ENCODE data around the gene ALK. TPM values are rescaled to one million over a fixed set of nuclear protein-coding genes. Genes with fewer than 3 reads are reported as not detected.

ALK gene
- total RNA-seq, 1 experiment from 2014 or later: not detected

- Histone ChIP-seq H2AFZ (ENCODE audit: low read length) (no peak overlapping the region), H3K56ac (ENCODE audit: insufficient read length, low read depth, low read length) (no peak overlapping the region), H3K27ac (ENCODE audit: insufficient read length, low read depth, low read length) (no peak overlapping the region), H4K20me1 (ENCODE audit: control insufficient read depth, insufficient read depth, insufficient read length) (no peaks in the 10 kb centered on the region), H3K4me2 (ENCODE audit: insufficient read depth, insufficient read length, low read length) (no peak overlapping the region), H3K4ac (ENCODE audit: low read depth, low read length) (no peak overlapping the region), H2BK120ac (ENCODE audit: low read depth, low read length, poor library complexity, severe bottlenecking) (no peak overlapping the region), H3K79me1 (ENCODE audit: insufficient read depth, low read depth, low read length, poor library complexity, severe bottlenecking) (no peaks in the 10 kb centered on the region), H2AK5ac (ENCODE audit: insufficient read length, low read length) (no peak overlapping the region), H3K23ac (ENCODE audit: insufficient read length, low read depth, low read length) (no peak overlapping the region), H2BK20ac (ENCODE audit: low read depth, low read length, poor library complexity, severe bottlenecking) (no peak overlapping the region), H3K4me1 (ENCODE audit: insufficient read depth, low read length) (no peaks in the 10 kb centered on the region), H3K27me3 (ENCODE audit: insufficient read depth, low read length) (no peaks in the 10 kb centered on the region), H2BK15ac (ENCODE audit: low read depth, low read length) (no peak overlapping the region), H2BK12ac (ENCODE audit: insufficient read length, low read depth, low read length) (no peak overlapping the region), H4K91ac (ENCODE audit: insufficient read length, low read depth, low read length) (no peak overlapping the region), H3K9ac (ENCODE audit: extremely low read depth, insufficient read length, low read length) (no peak overlapping the region), H2BK5ac (ENCODE audit: insufficient read length, low read length) (no peak overlapping the region), H3K14ac (ENCODE audit: insufficient read depth, low read length) (no peak overlapping the region), H4K8ac (replicated peaks; ENCODE audit: insufficient read length, low read depth, low read length) (no peak overlapping the region), H3K79me2 (ENCODE audit: insufficient read depth, low read length) (no peaks in the 10 kb centered on the region), H3K23me2 (ENCODE audit: insufficient read length, low read depth, low read length, poor library complexity, severe bottlenecking) (no peaks in the 10 kb centered on the region), H3K9me3 (ENCODE audit: control insufficient read depth, low read depth, low read length) (no peaks in the 10 kb centered on the region), H4K5ac (ENCODE audit: insufficient read length, low read depth, low read length) (no peak overlapping the region), H3T11ph (ENCODE audit: low read length) (no peak overlapping the region), H3K18ac (ENCODE audit: insufficient read length, low read depth, low read length) (no peak overlapping the region)
- Mint-ChIP-seq H3K36me3 (ENCODE audit: insufficient read depth in 1 of 3, low read depth in 3 of 3) (no peaks in the 10 kb centered on the region), H3K4me1 (peaks cover 6 to 12% of the 10 kb centered on the region in 2 experiments), H3K4me3 (no peak overlapping the region), H3K9me3 (no peaks in the 10 kb centered on the region), H3K27ac (no peak overlapping the region), H3K27me3 (ENCODE audit: low read depth) (peaks cover 4% of the 10 kb centered on the region; the same call in 1 of the 2 replicates)
- TF ChIP-seq CTCF (conservative IDR thresholded peaks at IDR 0.05): no peak
- WGBS (ENCODE audit: extremely low coverage, insufficient read length, low lambda C conversion rate): no CpG with 5 or more reads among the region's 7 CpGs
- DNase-seq: no peak
Measured at GRCh38 chr2:29223851-29224692, 697.3 kb downstream of the ALK start.
